Lung (tissue), 12 donors: ENCODE measurements around the gene DNLZ. TPM values are rescaled to one million over a fixed set of nuclear protein-coding genes. Genes with fewer than 3 reads are reported as not detected.
A peak's percentile ranks its signal among the peaks of the same experiment; 100 is the strongest.

Experiments used
- ATAC-seq: fragments of 200-7000 bp; cut with Tn5 transposase; one replicate; pipeline ENCODE4 v1.9.1; 2020; ENCODE audit warnings: moderate number of reproducible peaks; ENCODE audit not compliant: insufficient read depth, low FRiP score
- DNase-seq, 3 donors: peaks; one replicate each; pipeline ENCODE4 v3.0.0-alpha.2; 2013 to 2017
- H3K27ac ChIP-seq, 2 donors: one replicate each; pipeline ENCODE4 v1.5.1; 2013; ENCODE audit warnings: mild to moderate bottlenecking in 2 of 2, moderate library complexity in 2 of 2, control low read depth in 1 of 2, inconsistent platforms in 1 of 2, low read depth in 1 of 2, low read length in 1 of 2
- H3K27me3 ChIP-seq, 3 donors: one replicate each; pipeline ENCODE4 v1.5.1; 2013; ENCODE audit warnings: low read length in 2 of 3; ENCODE audit not compliant: control insufficient read depth in 3 of 3, insufficient read depth in 3 of 3
- H3K36me3 ChIP-seq, 4 donors: one replicate each; pipeline ENCODE4 v1.5.1; 2013; ENCODE audit warnings: low read length in 4 of 4, mild to moderate bottlenecking in 1 of 4, moderate library complexity in 1 of 4; ENCODE audit not compliant: control insufficient read depth in 4 of 4, insufficient read depth in 4 of 4
- H3K4me1 ChIP-seq, 5 donors: one replicate each; pipeline ENCODE4 v1.5.1; 2013; ENCODE audit warnings: low read length in 5 of 5, mild to moderate bottlenecking in 2 of 5, moderate library complexity in 1 of 5; ENCODE audit not compliant: control insufficient read depth in 5 of 5, insufficient read depth in 5 of 5
- H3K4me3 ChIP-seq: one replicate; pipeline ENCODE4 v1.5.1; 2013; ENCODE audit warnings: mild to moderate bottlenecking, control low read depth, moderate library complexity
- H3K9ac ChIP-seq, 2 donors: one replicate each; pipeline ENCODE4 v1.5.1; 2013; ENCODE audit warnings: low read length in 2 of 2, control low read depth in 1 of 2; ENCODE audit not compliant: insufficient read depth in 1 of 2
- H3K9me3 ChIP-seq, 4 donors: one replicate each; pipeline ENCODE4 v1.5.1; 2013; ENCODE audit warnings: low read length in 3 of 4, mild to moderate bottlenecking in 1 of 4, moderate library complexity in 1 of 4; ENCODE audit not compliant: control insufficient read depth in 4 of 4, insufficient read depth in 3 of 4
- CTCF ChIP-seq: IDR thresholded peaks from 2 replicates; pipeline ENCODE4 v1.5.1; 2012; ENCODE audit warnings: mild to moderate bottlenecking; ENCODE audit errors: control extremely low read depth, extremely low read depth
- WGBS, 2 donors: extraction: QIAGEN DNeasy Blood & Tissue Kit; methylation state at CpG; one replicate each; pipeline ENCODE4 v1.1.7; 2013; 5-methylcytosine and 5-hydroxymethylcytosine counted together
- polyA plus RNA-seq, 2 donors: library from polyadenylated mRNA; stranded (reverse); fragments of 200-250 nt; gene quantifications; one replicate each; pipeline ENCODE4 v1.2.1, GENCODE V29; 2013
- total RNA-seq, 2 donors: library from RNA; depleted of rRNA in 1 of 2; stranded (reverse); fragments of >200 nt in 1 of 2; gene quantifications; one replicate each; pipeline ENCODE4 v1.2.1, GENCODE V29; 2014 to 2021
- donor health status: control.
- donor health status: control.
- donor health status: Bipolar disorder and iron deficiency.
- donor health status: healthy.
- donor health status: DM: yes; HTN: yes; CAD: no.

DNLZ gene
- total and polyA plus RNA-seq, 4 donors: 7.7 to 34.3 (median 16.8) TPM

GRCh38 chr9:136364942-136365774 is 1.6 kb upstream of the DNLZ start:
- Histone ChIP-seq H3K4me1 (peaks cover 0 to 22% (median 11%) of the 10 kb centered on the region in 5 donors), H3K9me3 (no peaks in the 10 kb centered on the region), H3K27me3 (no peaks in the 10 kb centered on the region), H3K4me3 (no peak overlapping the region), H3K27ac (no peak overlapping the region), H3K36me3 (peaks cover 0 to 4% (median 0%) of the 10 kb centered on the region in 4 donors), H3K9ac (no peak overlapping the region)
- WGBS, 2 donors: 76 to 79% methylated on average over 31 of the region's 31 CpGs
- ATAC-seq (no peak), DNase-seq (peak in 1 of 3 donors; percentile 32)
- no peak for TF ChIP-seq CTCF

- H3K4me1 ChIP-seq: peaks cover 0 to 22% (median 11%) of the 10 kb centered on the region in 5 donors
- H3K4me3 ChIP-seq: no peak overlapping the region
- H3K9ac ChIP-seq: no peak overlapping the region
- H3K9me3 ChIP-seq: no peaks in the 10 kb centered on the region
- no peak for TF ChIP-seq CTCF
- no peaks in the 10 kb centered on the region for H3K27me3 ChIP-seq
- peaks cover 0 to 4% (median under 1%) of the 10 kb centered on the region in 4 donors for H3K36me3 ChIP-seq
- no peak for ATAC-seq
- no peak for DNase-seq
- WGBS, 2 donors: 40 to 44% methylated on average over 51 to 54 of the region's 54 CpGs
- no peak overlapping the region for H3K27ac ChIP-seq
Measured at GRCh38 chr9:136363949-136364748, 605 bp upstream of the DNLZ start.

- Histone ChIP-seq H3K27me3 (no peaks in the 10 kb centered on the region), H3K4me3 (no peak overlapping the region), H3K36me3 (peaks cover 0 to 14% (median 2%) of the 10 kb centered on the region in 4 donors), H3K4me1 (peaks cover 0 to 22% (median 11%) of the 10 kb centered on the region in 5 donors), H3K9me3 (no peaks in the 10 kb centered on the region), H3K27ac (peak overlapping the region; percentile 62 to 72), H3K9ac (no peak overlapping the region)
- ATAC-seq (no peak), DNase-seq (peak in 1 of 3 donors; percentile 13)
- TF ChIP-seq CTCF: no peak
- 83 to 90% methylated on average over 6 of the region's 6 CpGs for WGBS, 2 donors
Measured at GRCh38 chr9:136362450-136362784, 1.1 kb downstream of the DNLZ start.
